Progenitor cell of endocrine pancreas (in vitro differentiated cells): ENCODE measurements around the gene HIRA. TPM values are rescaled to one million over a fixed set of nuclear protein-coding genes. Genes with fewer than 3 reads are reported as not detected.

Experiments used
- DNase-seq: peaks from one replicate; pipeline ENCODE4 v3.0.0; 2021; ENCODE audit warnings: low spot score; ENCODE audit not compliant: unreplicated experiment
- H3K27ac Mint-ChIP-seq: 2 replicates; pipeline ENCODE4 v1.8.0; 2021; ENCODE audit warnings: mild to moderate bottlenecking, moderate library complexity, mixed read lengths
- H3K27me3 Mint-ChIP-seq: 2 replicates; pipeline ENCODE4 v1.8.0; 2021; ENCODE audit warnings: mixed read lengths
- H3K36me3 Mint-ChIP-seq: 2 replicates; pipeline ENCODE4 v1.8.0; 2022; ENCODE audit warnings: mixed read lengths; ENCODE audit not compliant: insufficient read depth
- H3K4me1 Mint-ChIP-seq: 2 replicates; pipeline ENCODE4 v1.8.0; 2021; ENCODE audit warnings: low read depth, mixed read lengths
- H3K4me3 Mint-ChIP-seq: 2 replicates; pipeline ENCODE4 v1.8.0; 2021; ENCODE audit warnings: low read depth, mild to moderate bottlenecking, moderate library complexity, mixed read lengths
- H3K9me3 Mint-ChIP-seq: 2 replicates; pipeline ENCODE4 v1.8.0; 2021; ENCODE audit warnings: low read depth, mixed read lengths
- CTCF ChIP-seq: fragments of 200-600 bp; sonication (generic); IDR thresholded peaks from one replicate; pipeline ENCODE4 v1.5.0; 2021; ENCODE audit warnings: antibody characterized with exemption, mild to moderate bottlenecking; ENCODE audit not compliant: unreplicated experiment
- total RNA-seq: library from RNA; stranded (reverse); gene quantifications from 2 replicates; pipeline ENCODE4 v1.2.1, GENCODE V29; 2021

Gene HIRA
- total RNA-seq, 1 donor from 2014 or later = 45.3 TPM

DNA sequence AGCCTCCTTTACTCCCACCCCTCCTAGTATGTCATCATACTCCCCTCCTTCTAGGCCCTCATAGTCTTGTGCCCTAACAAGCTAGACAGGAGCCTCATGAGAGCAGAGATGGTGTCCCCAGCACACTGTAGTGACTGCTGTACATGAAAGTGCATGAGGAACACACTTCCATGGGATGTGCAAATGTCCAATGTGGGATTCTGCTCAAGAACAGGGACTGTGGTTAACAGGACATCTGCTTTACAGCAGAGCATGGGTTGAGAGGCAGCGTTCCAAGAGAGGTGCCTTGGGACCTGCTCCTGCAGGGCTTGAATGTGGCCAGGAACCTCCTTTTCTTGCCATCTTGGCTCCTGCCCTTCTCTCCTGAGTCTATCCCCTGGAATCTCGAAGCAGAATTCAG, 45.3 kb downstream of the HIRA start:
- TF ChIP-seq CTCF = no peak
- Mint-ChIP-seq H3K36me3 (peaks cover 19% of the 10 kb centered on the region), H3K9me3 (no peaks in the 10 kb centered on the region), H3K27ac (no peak overlapping the region), H3K4me3 (no peak overlapping the region), H3K27me3 (no peaks in the 10 kb centered on the region), H3K4me1 (no peaks in the 10 kb centered on the region)
- no peak for DNase-seq

GRCh38 chr22:19385221-19385906, 46.2 kb downstream of the HIRA start:
- H3K9me3 Mint-ChIP-seq = no peaks in the 10 kb centered on the region
- no peak overlapping the region for H3K4me3 Mint-ChIP-seq
- no peak for TF ChIP-seq CTCF
- H3K4me1 Mint-ChIP-seq = no peaks in the 10 kb centered on the region
- no peaks in the 10 kb centered on the region for H3K27me3 Mint-ChIP-seq
- peaks cover 18% of the 10 kb centered on the region for H3K36me3 Mint-ChIP-seq
- H3K27ac Mint-ChIP-seq = peak overlapping the region; percentile 91
- no peak for DNase-seq

DNA sequence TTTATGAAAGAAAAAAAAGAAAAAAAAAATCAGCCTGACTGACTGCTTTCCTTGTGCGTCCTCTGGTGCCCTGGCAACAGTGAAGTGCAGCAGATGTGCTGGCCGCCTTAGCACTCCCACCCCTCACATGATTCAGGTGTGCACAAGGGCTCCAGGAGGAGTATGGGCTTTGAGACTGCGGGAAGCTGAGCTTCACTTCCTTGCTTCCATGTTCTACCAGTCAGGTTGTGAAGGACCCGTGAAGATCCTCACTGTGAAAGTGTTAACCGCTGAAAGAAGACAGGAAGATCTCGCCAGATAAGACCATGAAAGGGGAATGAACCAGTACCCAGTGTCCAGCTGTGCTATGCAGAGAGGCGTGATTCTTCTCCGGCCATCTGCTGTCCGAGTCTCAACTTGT, 48.2 kb downstream of the HIRA start:
- Mint-ChIP-seq H3K27ac (peak overlapping the region; percentile 39), H3K36me3 (peaks cover 18% of the 10 kb centered on the region), H3K27me3 (no peaks in the 10 kb centered on the region), H3K4me3 (no peak overlapping the region), H3K9me3 (no peaks in the 10 kb centered on the region), H3K4me1 (no peaks in the 10 kb centered on the region)
- no peak for TF ChIP-seq CTCF
- no peak for DNase-seq

DNA sequence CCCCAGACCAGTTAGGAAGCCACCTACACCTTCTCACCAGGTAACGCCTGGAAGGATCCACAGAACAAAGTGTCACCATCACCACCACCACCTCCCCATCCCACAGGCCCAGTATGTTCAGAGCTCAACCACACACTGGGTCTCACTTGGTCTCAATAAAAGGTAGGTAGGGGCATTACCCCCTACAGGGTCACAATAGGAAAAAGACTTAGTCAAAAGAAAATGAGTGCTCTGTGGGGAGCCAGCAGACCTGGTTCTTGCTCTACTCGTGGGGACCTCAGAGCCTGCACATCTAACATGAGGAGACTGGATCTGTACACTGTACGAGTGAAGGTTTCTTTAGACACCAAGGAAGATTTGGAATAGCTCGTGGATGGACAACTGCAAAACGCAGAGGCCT, 49.3 kb downstream of the HIRA start:
- H3K9me3 Mint-ChIP-seq = no peaks in the 10 kb centered on the region
- DNase-seq = no peak
- no peak overlapping the region for H3K27ac Mint-ChIP-seq
- no peak for TF ChIP-seq CTCF
- no peaks in the 10 kb centered on the region for H3K27me3 Mint-ChIP-seq
- H3K4me3 Mint-ChIP-seq = no peak overlapping the region
- no peaks in the 10 kb centered on the region for H3K4me1 Mint-ChIP-seq
- peaks cover 21% of the 10 kb centered on the region for H3K36me3 Mint-ChIP-seq

DNA sequence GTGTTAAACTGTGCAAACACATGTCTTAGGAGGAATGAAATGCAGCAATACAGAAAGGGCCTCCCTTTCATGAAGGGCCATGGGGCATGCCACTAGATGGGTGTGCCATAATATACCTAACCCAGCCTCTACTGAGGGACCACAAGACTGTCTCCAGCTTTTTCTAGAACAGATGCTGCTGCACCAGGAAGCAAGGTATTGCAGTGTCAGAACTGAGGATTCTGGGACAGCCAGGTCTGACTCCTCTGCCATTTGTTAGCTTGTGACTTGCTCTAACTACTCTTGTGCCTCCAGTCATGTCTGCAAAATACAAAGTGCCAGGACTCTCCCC, 53.2 kb downstream of the HIRA start:
- H3K36me3 Mint-ChIP-seq = peaks cover 32% of the 10 kb centered on the region
- no peaks in the 10 kb centered on the region for H3K4me1 Mint-ChIP-seq
- DNase-seq = no peak
- H3K27ac Mint-ChIP-seq = no peak overlapping the region
- H3K27me3 Mint-ChIP-seq = no peaks in the 10 kb centered on the region
- TF ChIP-seq CTCF = no peak
- H3K9me3 Mint-ChIP-seq = no peaks in the 10 kb centered on the region
- H3K4me3 Mint-ChIP-seq = no peak overlapping the region
